ENCODE measurements around the gene SMU1. TPM values are rescaled to one million over a fixed set of nuclear protein-coding genes. Genes with fewer than 3 reads are reported as not detected.
A peak's percentile ranks its signal among the peaks of the same experiment; 100 is the strongest.

The SMU1 gene
- total and polyA plus RNA-seq, 2 of the 13 experiments (the other 11 are each of a cell fraction or from before 2014, with no cell fraction given), result 12.9 to 36.6 TPM

- ChIA-PET CTCF (ENCODE audit: low intra/inter-chr PET ratio, low total read pairs) (no interaction called here), POLR2A (no interaction called here)
- in situ Hi-C loops (cut with HindIII; ENCODE audit: extremely low pct_ligation_motif_present, low pct_unique_long_range_greater_than_20kb) (no loop called here), intact Hi-C loops (cut with micrococcal nuclease; ENCODE audit: unreplicated experiment) (no loop called here)
- no peak overlapping the region for H3K27ac ChIP-seq (ENCODE audit: extremely low read length, insufficient read depth, low read length)
- no TSS peak for BruUV-seq (replicated peaks)
- DNase-seq (ENCODE audit: low spot score) (no peak), ATAC-seq (no peak), FAIRE-seq (no peak)
- no peaks in the 10 kb centered on the region for H3K9me3 ChIP-seq (ENCODE audit: low read length)
- TF ChIP-seq RAD51 (IDR thresholded peaks at IDR 0.05; ENCODE audit: borderline replicate concordance), result peak; percentile 65; the same call in 1 of the 2 replicates
- TF ChIP-seq TBP (CRISPR knock-in tag; IDR thresholded peaks at IDR 0.05), result no peak
- TF ChIP-seq EEA1 (CRISPR knock-in tag; IDR thresholded peaks at IDR 0.05; ENCODE audit: borderline replicate concordance), result no peak
- TF ChIP-seq MATR3 (CRISPR knock-in tag; IDR thresholded peaks at IDR 0.05), result no peak
- no peak for TF ChIP-seq TBL1XR1 (IDR thresholded peaks at IDR 0.05; ENCODE audit: borderline replicate concordance, low read length, partially characterized antibody)
- TF ChIP-seq SALL2 (CRISPR knock-in tag; IDR thresholded peaks at IDR 0.05), result no peak
- TF ChIP-seq ZNF501 (CRISPR knock-in tag; IDR thresholded peaks at IDR 0.05), result no peak
- peaks cover 0 to 2% of the 10 kb centered on the region in 2 experiments; a peak in 2 of 5 replicates for H3K27me3 ChIP-seq (ENCODE audit: control insufficient read depth in 1 of 2, insufficient read depth in 2 of 2, low read length in 2 of 2)
- H3K79me2 ChIP-seq (ENCODE audit: insufficient read depth, low read length), result no peaks in the 10 kb centered on the region
- no peak overlapping the region for H3K4me2 ChIP-seq (ENCODE audit: low read depth, low read length)
- H3K4me3 ChIP-seq (replicated peaks in 1 of 3; ENCODE audit: insufficient read depth in 1 of 3, low read depth in 2 of 3, low read length in 3 of 3), result no peak overlapping the region
- WGBS (ENCODE audit: low lambda C conversion rate), result 45% methylated on average over 3 of the region's 3 CpGs
- H4K20me1 ChIP-seq (ENCODE audit: insufficient read depth, low read length), result no peaks in the 10 kb centered on the region
- no peaks in the 10 kb centered on the region for H3K36me3 ChIP-seq (replicated peaks in 1 of 2; ENCODE audit: control insufficient read depth in 1 of 2, insufficient read depth in 2 of 2, low read length in 2 of 2)
- no peak overlapping the region for H2AFZ ChIP-seq (ENCODE audit: low read length)
- no peaks in the 10 kb centered on the region for H3K4me1 ChIP-seq (ENCODE audit: insufficient read depth, low read length)
- no peak overlapping the region for H3K9ac ChIP-seq (ENCODE audit: insufficient read depth, low read depth, low read length)
Observed at GRCh38 chr9:33097192-33097591, 20.7 kb upstream of the SMU1 start.

GRCh38 chr9:33092634-33093033 is 16.2 kb upstream of the SMU1 start:
- Histone ChIP-seq H2AFZ (ENCODE audit: low read length) (no peak overlapping the region), H3K36me3 (replicated peaks in 1 of 2; ENCODE audit: control insufficient read depth in 1 of 2, insufficient read depth in 2 of 2, low read length in 2 of 2) (no peaks in the 10 kb centered on the region), H3K9ac (ENCODE audit: insufficient read depth, low read depth, low read length) (no peak overlapping the region), H3K4me1 (ENCODE audit: insufficient read depth, low read length) (no peaks in the 10 kb centered on the region), H3K4me3 (replicated peaks in 1 of 3; ENCODE audit: insufficient read depth in 1 of 3, low read depth in 2 of 3, low read length in 3 of 3) (no peak overlapping the region), H4K20me1 (ENCODE audit: insufficient read depth, low read length) (no peaks in the 10 kb centered on the region), H3K9me3 (ENCODE audit: low read length) (no peaks in the 10 kb centered on the region), H3K27me3 (ENCODE audit: control insufficient read depth in 1 of 2, insufficient read depth in 2 of 2, low read length in 2 of 2) (no peaks in the 10 kb centered on the region), H3K4me2 (ENCODE audit: low read depth, low read length) (no peak overlapping the region), H3K79me2 (ENCODE audit: insufficient read depth, low read length) (no peaks in the 10 kb centered on the region), H3K27ac (ENCODE audit: extremely low read length, insufficient read depth, low read length) (no peak overlapping the region)
- intact Hi-C loops (cut with micrococcal nuclease; ENCODE audit: unreplicated experiment), result no loop called here
- POLR2A ChIA-PET, result no interaction called here
- no TSS peak for BruUV-seq (replicated peaks)
- CTCF ChIA-PET (ENCODE audit: low intra/inter-chr PET ratio, low total read pairs), result no interaction called here
- FAIRE-seq (no peak), DNase-seq (ENCODE audit: low spot score) (no peak), ATAC-seq (no peak)
- in situ Hi-C loops (cut with HindIII; ENCODE audit: extremely low pct_ligation_motif_present, low pct_unique_long_range_greater_than_20kb), result no loop called here
- 42% methylated on average over 5 of the region's 5 CpGs for WGBS (ENCODE audit: low lambda C conversion rate)
- TF ChIP-seq ZNF576 (CRISPR knock-in tag; IDR thresholded peaks at IDR 0.05), result no peak
- TF ChIP-seq REPIN1 (CRISPR knock-in tag; IDR thresholded peaks at IDR 0.05; ENCODE audit: borderline replicate concordance, low read depth), result no peak
- no peak for TF ChIP-seq NCOA2 (CRISPR knock-in tag; IDR thresholded peaks at IDR 0.05)
- TF ChIP-seq ATF5 (CRISPR knock-in tag; IDR thresholded peaks at IDR 0.05; ENCODE audit: low read depth), result no peak
- TF ChIP-seq SMAD3 (CRISPR knock-in tag; IDR thresholded peaks at IDR 0.05), result no peak
- no peak for TF ChIP-seq BCL3 (CRISPR knock-in tag; IDR thresholded peaks at IDR 0.05)
- TF ChIP-seq ZHX1 (CRISPR knock-in tag; IDR thresholded peaks at IDR 0.05; ENCODE audit: low read depth), result no peak
- no peak for TF ChIP-seq ZNF839 (CRISPR knock-in tag; IDR thresholded peaks at IDR 0.05; ENCODE audit: borderline replicate concordance)
- no peak for TF ChIP-seq ZNF644 (CRISPR knock-in tag; IDR thresholded peaks at IDR 0.05; ENCODE audit: low read depth)
